HepG2 (cell line): Measurements from ENCODE around the gene STK24. TPM values are rescaled to one million over a fixed set of nuclear protein-coding genes. Genes with fewer than 3 reads are reported as not detected.

Experiments
- CBX5 ChIP-seq: sonication (generic); formaldehyde crosslinking; IDR thresholded peaks from 2 replicates; pipeline ENCODE4 v1.4.0; 2020; ENCODE audit warnings: missing genetic modification reagents, borderline replicate concordance
- HNF1A ChIP-seq, 2 experiments: sonication (generic) in 1 of 2; formaldehyde crosslinking in 1 of 2; IDR thresholded peaks; 2 replicates each; pipeline versions ENCODE4 v1.4.0 to v1.6.1; 2016 to 2020; ENCODE audit warnings: borderline replicate concordance in 1 of 2, low read depth in 1 of 2, mild to moderate bottlenecking in 1 of 2, missing genetic modification reagents in 1 of 2
- NFIC ChIP-seq: IDR thresholded peaks from 2 replicates; pipeline ENCODE4 v1.6.1; 2012; ENCODE audit warnings: mild to moderate bottlenecking, low read length, inconsistent platforms
- RAD21 ChIP-seq: fragments of 450-650 bp; formaldehyde crosslinking; IDR thresholded peaks from 2 replicates; pipeline ENCODE4 v1.5.0; 2020; ENCODE audit warnings: mild to moderate bottlenecking
- RCOR2 ChIP-seq: IDR thresholded peaks from 2 replicates; pipeline ENCODE4 v1.6.1; 2016; ENCODE audit warnings: missing biosample characterization, missing genetic modification reagents
- REPIN1 ChIP-seq: sonication (generic); formaldehyde crosslinking; IDR thresholded peaks from 2 replicates; pipeline ENCODE4 v1.8.0; 2022; ENCODE audit warnings: missing genetic modification reagents, low read depth, mild to moderate bottlenecking, borderline replicate concordance
- RERE ChIP-seq: IDR thresholded peaks from 2 replicates; pipeline ENCODE4 v1.6.1; 2016; ENCODE audit warnings: low read depth, missing genetic modification reagents, missing compliant biosample characterization
- SIN3A ChIP-seq: IDR thresholded peaks from 2 replicates; pipeline ENCODE4 v1.6.1; 2011; ENCODE audit warnings: low read depth, mild to moderate bottlenecking, control low read depth, low read length, borderline replicate concordance
- ZNF670 ChIP-seq: sonication (generic); formaldehyde crosslinking; IDR thresholded peaks from 2 replicates; pipeline ENCODE4 v1.8.0; 2022; ENCODE audit warnings: mild to moderate bottlenecking, missing genetic modification reagents, borderline replicate concordance
- ZNF878 ChIP-seq: sonication (generic); formaldehyde crosslinking; IDR thresholded peaks from 2 replicates; pipeline ENCODE4 v1.8.1; 2023; ENCODE audit warnings: mild to moderate bottlenecking, missing genetic modification reagents, moderate library complexity
- polyA plus RNA-seq, 8 experiments: library from polyadenylated mRNA; depleted of rRNA in 3 of 8; stranded (reverse) in 7 of 8; unstranded in 1 of 8; fragments of >200 nt; fragmentation: Illumina TruSeq in 4 of 8; extraction: Trizol in 4 of 8; gene quantifications; 2 replicates each; pipeline versions ENCODE4 v1.2.1 to v1.2.3, GENCODE V29; 2011 to 2016; ENCODE audit warnings: low read depth in 4 of 8, missing spikeins in 1 of 8, mixed read lengths in 1 of 8; ENCODE audit not compliant: insufficient read depth in 1 of 8
- total RNA-seq, 5 experiments: library from RNA; depleted of rRNA; stranded (reverse); fragments of >200 nt; fragmentation: Illumina TruSeq; extraction: Trizol; gene quantifications; 2 replicates each; pipeline ENCODE4 v1.2.3, GENCODE V29; 2016; ENCODE audit warnings: low read depth in 1 of 5
- TF ChIP-seq, protein P1 (sequence below), 2 experiments: sonication (generic) in 1 of 2; formaldehyde crosslinking in 1 of 2; IDR thresholded peaks; 2 replicates each; pipeline versions ENCODE4 v1.4.0 to v1.6.1; 2018 to 2020; ENCODE audit warnings: missing genetic modification reagents in 2 of 2, borderline replicate concordance in 1 of 2, low read depth in 1 of 2, mild to moderate bottlenecking in 1 of 2, missing biosample characterization in 1 of 2

The STK24 gene
- total and polyA plus RNA-seq, 2 of the 13 experiments (the other 11 are each of a cell fraction or from before 2014, with no cell fraction given), result 51.3 to 73.0 TPM

GRCh38 chr13:98569494-98570367 lies 7.2 kb downstream of the STK24 start (continued):
- TF ChIP-seq, protein P1, sequence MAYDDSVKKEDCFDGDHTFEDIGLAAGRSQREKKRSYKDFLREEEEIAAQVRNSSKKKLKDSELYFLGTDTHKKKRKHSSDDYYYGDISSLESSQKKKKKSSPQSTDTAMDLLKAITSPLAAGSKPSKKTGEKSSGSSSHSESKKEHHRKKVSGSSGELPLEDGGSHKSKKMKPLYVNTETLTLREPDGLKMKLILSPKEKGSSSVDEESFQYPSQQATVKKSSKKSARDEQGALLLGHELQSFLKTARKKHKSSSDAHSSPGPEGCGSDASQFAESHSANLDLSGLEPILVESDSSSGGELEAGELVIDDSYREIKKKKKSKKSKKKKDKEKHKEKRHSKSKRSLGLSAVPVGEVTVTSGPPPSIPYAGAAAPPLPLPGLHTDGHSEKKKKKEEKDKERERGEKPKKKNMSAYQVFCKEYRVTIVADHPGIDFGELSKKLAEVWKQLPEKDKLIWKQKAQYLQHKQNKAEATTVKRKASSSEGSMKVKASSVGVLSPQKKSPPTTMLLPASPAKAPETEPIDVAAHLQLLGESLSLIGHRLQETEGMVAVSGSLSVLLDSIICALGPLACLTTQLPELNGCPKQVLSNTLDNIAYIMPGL (CRISPR knock-in tag; IDR thresholded peaks at IDR 0.05; ENCODE audit: borderline replicate concordance in 1 of 2, low read depth in 1 of 2), result peak in 1 of 2 experiments; percentile 67; a peak in 2 of 4 replicates
- TF ChIP-seq RCOR2 (peak; percentile 76; the same call in 1 of the 2 replicates), NFIC (peak; percentile 70), REPIN1 (0 out of 2 replicates have a peak, but pooled peaks have one; percentile 47), SIN3A (0 out of 2 replicates have a peak, but pooled peaks have one; percentile 34), ZNF670 (0 out of 2 replicates have a peak, but pooled peaks have one; percentile 40), RAD21 (CRISPR knock-in tag) (peak; percentile 35; the same call in 1 of the 2 replicates), CBX5 (CRISPR knock-in tag) (peak; percentile 92; the same call in 1 of the 2 replicates), ZNF878 (CRISPR knock-in tag) (peak; percentile 81; the same call in 1 of the 2 replicates), HNF1A (IDR thresholded peaks at IDR 0.05; ENCODE audit: low read depth) (peak; percentile 55; the same call in 1 of the 2 replicates), HNF1A (CRISPR knock-in tag; IDR thresholded peaks at IDR 0.05; ENCODE audit: borderline replicate concordance) (peak; percentile 68; the same call in 1 of the 2 replicates), RERE (CRISPR knock-in tag) (peak; percentile 66; the same call in 1 of the 2 replicates)
